ENCODE data around the gene LACTB. TPM values are rescaled to one million over a fixed set of nuclear protein-coding genes. Genes with fewer than 3 reads are reported as not detected.

LACTB gene
- total and polyA plus RNA-seq, 2 of the 13 experiments (the other 11 are each of a cell fraction or from before 2014, with no cell fraction given), result 14.8 to 23.0 TPM

GRCh38 chr15:63079947-63080626, 41.6 kb upstream of the LACTB start (continued):
- TF ChIP-seq, protein P1, sequence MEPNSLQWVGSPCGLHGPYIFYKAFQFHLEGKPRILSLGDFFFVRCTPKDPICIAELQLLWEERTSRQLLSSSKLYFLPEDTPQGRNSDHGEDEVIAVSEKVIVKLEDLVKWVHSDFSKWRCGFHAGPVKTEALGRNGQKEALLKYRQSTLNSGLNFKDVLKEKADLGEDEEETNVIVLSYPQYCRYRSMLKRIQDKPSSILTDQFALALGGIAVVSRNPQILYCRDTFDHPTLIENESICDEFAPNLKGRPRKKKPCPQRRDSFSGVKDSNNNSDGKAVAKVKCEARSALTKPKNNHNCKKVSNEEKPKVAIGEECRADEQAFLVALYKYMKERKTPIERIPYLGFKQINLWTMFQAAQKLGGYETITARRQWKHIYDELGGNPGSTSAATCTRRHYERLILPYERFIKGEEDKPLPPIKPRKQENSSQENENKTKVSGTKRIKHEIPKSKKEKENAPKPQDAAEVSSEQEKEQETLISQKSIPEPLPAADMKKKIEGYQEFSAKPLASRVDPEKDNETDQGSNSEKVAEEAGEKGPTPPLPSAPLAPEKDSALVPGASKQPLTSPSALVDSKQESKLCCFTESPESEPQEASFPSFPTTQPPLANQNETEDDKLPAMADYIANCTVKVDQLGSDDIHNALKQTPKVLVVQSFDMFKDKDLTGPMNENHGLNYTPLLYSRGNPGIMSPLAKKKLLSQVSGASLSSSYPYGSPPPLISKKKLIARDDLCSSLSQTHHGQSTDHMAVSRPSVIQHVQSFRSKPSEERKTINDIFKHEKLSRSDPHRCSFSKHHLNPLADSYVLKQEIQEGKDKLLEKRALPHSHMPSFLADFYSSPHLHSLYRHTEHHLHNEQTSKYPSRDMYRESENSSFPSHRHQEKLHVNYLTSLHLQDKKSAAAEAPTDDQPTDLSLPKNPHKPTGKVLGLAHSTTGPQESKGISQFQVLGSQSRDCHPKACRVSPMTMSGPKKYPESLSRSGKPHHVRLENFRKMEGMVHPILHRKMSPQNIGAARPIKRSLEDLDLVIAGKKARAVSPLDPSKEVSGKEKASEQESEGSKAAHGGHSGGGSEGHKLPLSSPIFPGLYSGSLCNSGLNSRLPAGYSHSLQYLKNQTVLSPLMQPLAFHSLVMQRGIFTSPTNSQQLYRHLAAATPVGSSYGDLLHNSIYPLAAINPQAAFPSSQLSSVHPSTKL (CRISPR knock-in tag; IDR thresholded peaks at IDR 0.05), result peak; percentile 21; the same call in 1 of the 2 replicates
- peak; percentile 28; the same call in 1 of the 2 replicates for TF ChIP-seq HNF4A (CRISPR knock-in tag; IDR thresholded peaks at IDR 0.05)
- TF ChIP-seq ATF3 (CRISPR knock-in tag; IDR thresholded peaks at IDR 0.05), result peak; percentile 35; the same call in 1 of the 2 replicates
- TF ChIP-seq, protein P2, sequence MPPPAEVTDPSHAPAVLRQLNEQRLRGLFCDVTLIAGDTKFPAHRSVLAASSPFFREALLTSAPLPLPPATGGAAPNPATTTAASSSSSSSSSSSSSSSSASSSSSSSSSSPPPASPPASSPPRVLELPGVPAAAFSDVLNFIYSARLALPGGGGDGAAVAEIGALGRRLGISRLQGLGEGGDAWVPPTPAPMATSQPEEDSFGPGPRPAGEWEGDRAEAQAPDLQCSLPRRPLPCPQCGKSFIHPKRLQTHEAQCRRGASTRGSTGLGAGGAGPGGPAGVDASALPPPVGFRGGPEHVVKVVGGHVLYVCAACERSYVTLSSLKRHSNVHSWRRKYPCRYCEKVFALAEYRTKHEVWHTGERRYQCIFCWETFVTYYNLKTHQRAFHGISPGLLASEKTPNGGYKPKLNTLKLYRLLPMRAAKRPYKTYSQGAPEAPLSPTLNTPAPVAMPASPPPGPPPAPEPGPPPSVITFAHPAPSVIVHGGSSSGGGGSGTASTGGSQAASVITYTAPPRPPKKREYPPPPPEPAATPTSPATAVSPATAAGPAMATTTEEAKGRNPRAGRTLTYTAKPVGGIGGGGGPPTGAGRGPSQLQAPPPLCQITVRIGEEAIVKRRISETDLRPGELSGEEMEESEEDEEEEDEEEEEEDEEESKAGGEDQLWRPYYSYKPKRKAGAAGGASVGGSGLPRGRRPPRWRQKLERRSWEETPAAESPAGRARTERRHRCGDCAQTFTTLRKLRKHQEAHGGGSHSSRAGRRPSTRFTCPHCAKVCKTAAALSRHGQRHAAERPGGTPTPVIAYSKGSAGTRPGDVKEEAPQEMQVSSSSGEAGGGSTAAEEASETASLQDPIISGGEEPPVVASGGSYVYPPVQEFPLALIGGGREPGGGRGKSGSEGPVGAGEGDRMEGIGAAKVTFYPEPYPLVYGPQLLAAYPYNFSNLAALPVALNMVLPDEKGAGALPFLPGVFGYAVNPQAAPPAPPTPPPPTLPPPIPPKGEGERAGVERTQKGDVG (CRISPR knock-in tag; IDR thresholded peaks at IDR 0.05; ENCODE audit: borderline replicate concordance), result no peak
- TF ChIP-seq, protein P3, sequence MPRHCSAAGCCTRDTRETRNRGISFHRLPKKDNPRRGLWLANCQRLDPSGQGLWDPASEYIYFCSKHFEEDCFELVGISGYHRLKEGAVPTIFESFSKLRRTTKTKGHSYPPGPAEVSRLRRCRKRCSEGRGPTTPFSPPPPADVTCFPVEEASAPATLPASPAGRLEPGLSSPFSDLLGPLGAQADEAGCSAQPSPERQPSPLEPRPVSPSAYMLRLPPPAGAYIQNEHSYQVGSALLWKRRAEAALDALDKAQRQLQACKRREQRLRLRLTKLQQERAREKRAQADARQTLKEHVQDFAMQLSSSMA (CRISPR knock-in tag; IDR thresholded peaks at IDR 0.05), result peak; percentile 62; the same call in 1 of the 2 replicates
- 0 out of 2 replicates have a peak, but pooled peaks have one; percentile 63 for TF ChIP-seq ZNF224 (CRISPR knock-in tag; IDR thresholded peaks at IDR 0.05)
- TF ChIP-seq, protein P4, sequence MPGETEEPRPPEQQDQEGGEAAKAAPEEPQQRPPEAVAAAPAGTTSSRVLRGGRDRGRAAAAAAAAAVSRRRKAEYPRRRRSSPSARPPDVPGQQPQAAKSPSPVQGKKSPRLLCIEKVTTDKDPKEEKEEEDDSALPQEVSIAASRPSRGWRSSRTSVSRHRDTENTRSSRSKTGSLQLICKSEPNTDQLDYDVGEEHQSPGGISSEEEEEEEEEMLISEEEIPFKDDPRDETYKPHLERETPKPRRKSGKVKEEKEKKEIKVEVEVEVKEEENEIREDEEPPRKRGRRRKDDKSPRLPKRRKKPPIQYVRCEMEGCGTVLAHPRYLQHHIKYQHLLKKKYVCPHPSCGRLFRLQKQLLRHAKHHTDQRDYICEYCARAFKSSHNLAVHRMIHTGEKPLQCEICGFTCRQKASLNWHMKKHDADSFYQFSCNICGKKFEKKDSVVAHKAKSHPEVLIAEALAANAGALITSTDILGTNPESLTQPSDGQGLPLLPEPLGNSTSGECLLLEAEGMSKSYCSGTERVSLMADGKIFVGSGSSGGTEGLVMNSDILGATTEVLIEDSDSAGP (CRISPR knock-in tag; IDR thresholded peaks at IDR 0.05; ENCODE audit: borderline replicate concordance), result no peak
- TF ChIP-seq FOSL2 (CRISPR knock-in tag; IDR thresholded peaks at IDR 0.05), result peak; percentile 93
- no peak for TF ChIP-seq DZIP1 (CRISPR knock-in tag; IDR thresholded peaks at IDR 0.05)
- no peak for TF ChIP-seq ZNF337 (CRISPR knock-in tag; IDR thresholded peaks at IDR 0.05; ENCODE audit: borderline replicate concordance, low read depth)
- no peak for TF ChIP-seq ZNF597 (CRISPR knock-in tag; IDR thresholded peaks at IDR 0.05)
- TF ChIP-seq THYN1 (CRISPR knock-in tag; IDR thresholded peaks at IDR 0.05; ENCODE audit: borderline replicate concordance, low read depth), result no peak
- no peak for TF ChIP-seq GABPB1 (CRISPR knock-in tag; IDR thresholded peaks at IDR 0.05)

Measured in HepG2 (cell line).